Activated CD4-positive, CD25-positive, alpha-beta regulatory T cell treated with anti-CD3 and anti-CD28 coated beads, Interleukin-2, amount 50 U/mL, for 16 hours (primary cell): Measurements from ENCODE around the gene SCFD2.

Experiments
- DNase-seq: peaks from one replicate; pipeline ENCODE4 v3.0.0-alpha.2; 2020; ENCODE audit warnings: low read depth, low spot score

Gene SCFD2

GRCh38 chr4:52884994-52885393, 480.9 kb downstream of the SCFD2 start:
- no peak for DNase-seq

GRCh38 chr4:52883707-52884669, 481.9 kb downstream of the SCFD2 start:
- DNase-seq: no peak

DNA sequence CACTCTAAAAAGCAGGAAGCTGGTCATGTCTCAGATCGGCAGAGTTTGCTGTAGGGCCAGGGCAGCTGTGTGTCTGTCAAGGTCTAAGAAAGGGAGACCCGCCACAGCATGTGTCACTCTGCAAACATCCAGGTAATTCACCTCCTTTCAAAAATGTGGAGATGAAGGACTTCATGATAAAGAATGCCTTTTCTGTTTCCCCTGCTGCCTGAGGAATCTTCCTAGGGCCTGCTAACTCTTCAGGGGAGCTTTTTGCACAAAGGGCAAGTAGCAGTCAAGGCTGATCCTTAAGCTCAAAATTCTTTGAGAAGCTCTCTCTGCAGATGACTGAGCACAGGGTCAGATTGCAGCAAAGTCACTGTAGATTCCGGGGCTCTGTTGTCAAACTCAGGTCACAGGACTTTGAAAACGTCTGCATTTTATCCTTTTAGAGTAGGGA, 482.7 kb downstream of the SCFD2 start:
- no peak for DNase-seq

GRCh38 chr4:52880994-52881393, 484.9 kb downstream of the SCFD2 start:
- no peak for DNase-seq

- no peak for DNase-seq
Measured at GRCh38 chr4:52879471-52879870, 486.4 kb downstream of the SCFD2 start.

DNA sequence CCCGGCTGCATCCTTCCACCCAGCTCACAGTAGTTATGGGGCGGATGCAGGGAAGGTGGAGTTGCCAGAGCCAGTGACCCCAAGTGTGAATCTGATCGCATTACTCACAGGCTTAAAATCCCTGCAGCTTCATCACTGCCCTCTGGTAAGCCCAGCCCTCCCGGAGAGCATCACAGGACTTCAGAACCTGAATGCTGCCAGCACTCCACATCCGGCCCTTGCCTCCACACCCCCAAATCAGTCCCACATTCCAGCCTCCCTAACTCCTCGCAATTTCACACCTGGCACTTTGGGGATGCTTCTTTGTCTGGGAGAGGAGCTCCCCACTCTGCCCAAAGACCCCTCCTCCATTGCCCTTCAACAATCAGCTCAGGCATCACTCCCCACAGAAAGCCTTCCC, 488.2 kb downstream of the SCFD2 start:
- no peak for DNase-seq

- no peak for DNase-seq
Measured at GRCh38 chr4:52877036-52877435, 488.8 kb downstream of the SCFD2 start.

GRCh38 chr4:52876069-52876468, 489.8 kb downstream of the SCFD2 start:
- DNase-seq: no peak

DNA sequence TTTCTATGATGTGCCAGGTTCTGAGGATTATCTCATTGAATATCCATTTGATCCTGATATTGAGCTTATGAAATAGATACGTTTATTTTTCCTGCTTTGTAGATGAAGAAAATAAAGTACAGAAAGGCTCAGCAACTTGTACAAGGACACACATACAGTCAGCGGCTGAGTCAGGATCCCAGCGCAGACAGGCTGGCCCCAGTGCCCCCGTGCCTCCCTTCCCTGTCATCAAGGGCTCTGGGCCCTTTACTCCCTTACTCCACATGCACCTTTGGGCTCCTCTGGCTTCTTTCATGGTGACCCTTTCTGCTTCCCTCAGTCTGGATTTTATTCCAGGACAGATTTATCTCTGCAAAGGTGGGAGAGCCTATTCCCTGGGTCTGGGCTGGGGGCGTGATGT, 490.9 kb downstream of the SCFD2 start:
- DNase-seq: no peak

- no peak for DNase-seq
Measured at GRCh38 chr4:52873861-52874343, 492.0 kb downstream of the SCFD2 start.

DNA sequence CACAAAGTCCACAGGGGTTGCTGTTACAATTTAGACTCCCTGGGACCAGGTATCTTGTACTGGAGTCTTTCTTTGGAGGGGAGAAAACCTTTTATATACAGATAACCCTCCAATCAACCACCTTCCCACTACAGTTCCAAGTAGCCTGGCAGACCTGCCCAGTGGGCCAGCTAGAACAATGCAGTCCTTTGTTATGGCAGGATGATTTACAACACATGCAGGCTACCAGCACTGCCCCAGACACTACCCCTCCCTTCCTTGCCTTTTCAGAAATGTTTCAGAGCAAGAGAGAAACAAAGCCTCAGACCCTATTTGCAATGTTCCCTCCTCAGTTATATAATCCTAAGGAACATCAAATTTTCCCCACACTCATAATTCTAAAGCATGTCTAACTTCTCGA, 492.7 kb downstream of the SCFD2 start:
- no peak for DNase-seq

DNA sequence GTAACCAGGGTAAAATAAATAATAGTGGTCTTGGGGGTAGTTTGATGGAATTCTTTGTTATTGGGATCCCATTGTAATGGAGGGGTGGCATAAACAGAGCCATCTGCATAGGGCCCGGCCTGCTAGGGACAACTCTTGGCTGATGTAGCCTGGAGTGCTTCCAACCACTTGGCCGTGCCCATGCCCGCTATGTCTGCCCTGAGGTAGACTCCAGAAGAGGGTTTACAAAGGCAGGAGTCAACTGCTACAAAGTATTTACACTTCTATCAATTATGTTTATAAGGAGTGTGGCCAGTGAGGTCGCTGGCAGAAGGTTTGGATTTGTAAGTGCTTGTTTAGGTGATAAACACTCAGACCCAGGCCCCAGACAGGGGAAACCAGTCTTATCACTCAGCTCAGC, 495.6 kb downstream of the SCFD2 start:
- DNase-seq: no peak

GRCh38 chr4:52869656-52870055, 496.2 kb downstream of the SCFD2 start:
- DNase-seq: no peak

- no peak for DNase-seq
Measured at GRCh38 chr4:52869196-52869595, 496.7 kb downstream of the SCFD2 start.

GRCh38 chr4:52868133-52868532, 497.7 kb downstream of the SCFD2 start:
- no peak for DNase-seq

GRCh38 chr4:52867163-52867562, 498.7 kb downstream of the SCFD2 start:
- DNase-seq: no peak

DNA sequence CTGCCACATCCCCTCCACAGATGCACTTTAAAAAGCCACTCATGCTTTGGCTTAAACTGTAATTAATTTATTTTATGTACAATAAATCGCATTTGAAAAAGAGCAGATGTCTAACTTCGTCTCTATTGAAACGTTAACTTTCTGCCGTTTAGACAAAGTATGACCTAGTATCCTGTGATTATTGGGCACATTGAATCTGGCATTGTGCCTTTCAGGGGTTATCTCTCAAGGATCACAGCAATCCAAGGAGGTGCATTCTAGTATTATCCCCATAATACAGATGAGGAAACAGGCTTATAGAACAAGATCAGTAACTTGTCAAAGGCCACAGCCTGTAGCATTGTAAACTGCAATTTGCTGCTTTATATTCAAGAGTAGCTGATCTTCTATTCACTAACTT, 499.1 kb downstream of the SCFD2 start:
- DNase-seq: no peak

GRCh38 chr4:52865300-52865699, 500.6 kb downstream of the SCFD2 start:
- DNase-seq: no peak

GRCh38 chr4:52864793-52865192, 501.1 kb downstream of the SCFD2 start:
- no peak for DNase-seq

GRCh38 chr4:52863324-52863723, 502.5 kb downstream of the SCFD2 start:
- no peak for DNase-seq

DNA sequence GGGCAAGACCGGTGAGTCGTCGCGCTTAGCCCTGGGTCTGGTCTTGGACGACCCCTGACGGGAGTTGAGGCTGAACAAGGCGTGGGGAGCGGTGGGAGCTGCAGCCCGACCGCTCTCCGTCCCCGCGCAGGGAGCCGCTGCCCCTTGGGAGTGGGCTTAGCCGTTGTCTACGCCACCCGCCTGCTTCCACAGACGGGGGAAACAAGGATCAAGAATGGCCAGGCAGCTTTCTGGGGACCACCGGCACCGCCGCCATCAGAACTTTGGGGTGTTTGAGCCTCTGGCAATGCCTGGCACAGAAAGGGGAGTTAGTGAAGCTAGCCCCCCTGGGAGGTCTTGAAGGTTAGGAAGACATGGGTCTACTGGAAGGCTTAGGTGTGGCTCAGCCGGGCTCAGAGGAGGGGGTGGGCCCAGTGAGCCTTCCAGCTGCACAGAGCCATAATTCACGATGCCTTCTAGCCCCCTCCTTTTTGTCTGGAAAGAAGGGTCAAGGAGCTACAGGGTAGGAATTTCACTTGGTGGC, 503.2 kb downstream of the SCFD2 start:
- DNase-seq: no peak

GRCh38 chr4:52861879-52862616, 503.8 kb downstream of the SCFD2 start, which contains the start of gene RASL11B:
Gene RASL11B, plus strand, starts transcription at chr4:52862317. Its CDS starts 191 bp downstream, at chr4:52862508.
- peak; percentile 59 for DNase-seq
